ENCODE results near the gene ADISSP.

The ADISSP gene

GRCh38 chr20:3733119-3733995, 34.2 kb downstream of the ADISSP start:
- H3K27ac ChIP-seq (ENCODE audit: low read depth, low read length, poor library complexity, severe bottlenecking): no peak overlapping the region
- H3K4me3 ChIP-seq (ENCODE audit: low read depth, low read length, poor library complexity, severe bottlenecking): no peak overlapping the region
- H3K4me2 ChIP-seq (ENCODE audit: low read length): no peak overlapping the region

GRCh38 chr20:3732327-3733118, 35.0 kb downstream of the ADISSP start, which contains the start of gene HSPA12B:
Gene HSPA12B, plus strand, starts transcription at chr20:3732685. Its CDS starts 5,990 bp downstream, at chr20:3738675.
- H3K27ac ChIP-seq (ENCODE audit: low read depth, low read length, poor library complexity, severe bottlenecking): no peak within 1 kb of the TSS
- no peaks in the 10 kb centered on the region for H3K4me1 ChIP-seq (ENCODE audit: insufficient read depth, low read length, severe bottlenecking)
- no peaks in the 10 kb centered on the region for H3K9me2 ChIP-seq (ENCODE audit: low read depth, low read length)
- H3F3A ChIP-seq (ENCODE audit: insufficient read depth, low read length): no peaks in the 10 kb centered on the region
- H3K79me2 ChIP-seq (ENCODE audit: insufficient read depth, low read length): no peaks in the 10 kb centered on the region
- no peaks in the 10 kb centered on the region for H3K9me3 ChIP-seq (ENCODE audit: low read length)
- no peaks in the 10 kb centered on the region for H4K20me1 ChIP-seq (ENCODE audit: insufficient read depth, low read length)
- no peak within 1 kb of the TSS for H3K4me3 ChIP-seq (ENCODE audit: low read depth, low read length, poor library complexity, severe bottlenecking)
- no peaks in the 10 kb centered on the region for H3K36me3 ChIP-seq (ENCODE audit: insufficient read depth, low read length)
- peaks cover 6% of the 10 kb centered on the region for H3K27me3 ChIP-seq (ENCODE audit: insufficient read depth, low read length)
- no peak within 1 kb of the TSS for H2AFZ ChIP-seq (ENCODE audit: low read length)
- no peak within 1 kb of the TSS for H3K4me2 ChIP-seq (ENCODE audit: low read length)
- no peak for TF ChIP-seq EZH2 (IDR thresholded peaks at IDR 0.05; ENCODE audit: borderline replicate concordance, low read length)
- H3K9ac ChIP-seq (ENCODE audit: low read length): no peak within 1 kb of the TSS

More at GRCh38 chr20:3733119-3733995, 34.2 kb downstream of the ADISSP start:
- H4K20me1 ChIP-seq (ENCODE audit: insufficient read depth, low read length): no peaks in the 10 kb centered on the region
- TF ChIP-seq EZH2 (IDR thresholded peaks at IDR 0.05; ENCODE audit: borderline replicate concordance, low read length) (no peak), CTCF (IDR thresholded peaks at IDR 0.05; ENCODE audit: low read length) (no peak)
- H3F3A ChIP-seq (ENCODE audit: insufficient read depth, low read length): no peaks in the 10 kb centered on the region
- peaks cover 6% of the 10 kb centered on the region for H3K27me3 ChIP-seq (ENCODE audit: insufficient read depth, low read length)
- H3K36me3 ChIP-seq (ENCODE audit: insufficient read depth, low read length): no peaks in the 10 kb centered on the region
- no peaks in the 10 kb centered on the region for H3K79me2 ChIP-seq (ENCODE audit: insufficient read depth, low read length)
- no peaks in the 10 kb centered on the region for H3K9me2 ChIP-seq (ENCODE audit: low read depth, low read length)
- H3K9ac ChIP-seq (ENCODE audit: low read length): no peak overlapping the region
- no peaks in the 10 kb centered on the region for H3K4me1 ChIP-seq (ENCODE audit: insufficient read depth, low read length, severe bottlenecking)
- H2AFZ ChIP-seq (ENCODE audit: low read length): no peak overlapping the region
- H3K9me3 ChIP-seq (ENCODE audit: low read length): no peaks in the 10 kb centered on the region

- H3K9me2 ChIP-seq (ENCODE audit: low read depth, low read length): no peaks in the 10 kb centered on the region
- no peak overlapping the region for H3K4me2 ChIP-seq (ENCODE audit: low read length)
These were observed 35.6 kb downstream of the ADISSP start for GRCh38 chr20:3731944-3732326.

More at GRCh38 chr20:3731944-3732326, 35.6 kb downstream of the ADISSP start:
- no peaks in the 10 kb centered on the region for H3F3A ChIP-seq (ENCODE audit: insufficient read depth, low read length)
- H3K27ac ChIP-seq (ENCODE audit: low read depth, low read length, poor library complexity, severe bottlenecking): no peak overlapping the region
- no peak overlapping the region for H3K4me3 ChIP-seq (ENCODE audit: low read depth, low read length, poor library complexity, severe bottlenecking)
- no peaks in the 10 kb centered on the region for H3K9me3 ChIP-seq (ENCODE audit: low read length)
- no peaks in the 10 kb centered on the region for H3K4me1 ChIP-seq (ENCODE audit: insufficient read depth, low read length, severe bottlenecking)
- peaks cover 6% of the 10 kb centered on the region for H3K27me3 ChIP-seq (ENCODE audit: insufficient read depth, low read length)
- no peak overlapping the region for H2AFZ ChIP-seq (ENCODE audit: low read length)
- H3K36me3 ChIP-seq (ENCODE audit: insufficient read depth, low read length): no peaks in the 10 kb centered on the region
- no peak for TF ChIP-seq EZH2 (IDR thresholded peaks at IDR 0.05; ENCODE audit: borderline replicate concordance, low read length)
- TF ChIP-seq CTCF (IDR thresholded peaks at IDR 0.05; ENCODE audit: low read length): no peak
- H3K79me2 ChIP-seq (ENCODE audit: insufficient read depth, low read length): no peaks in the 10 kb centered on the region
- H3K9ac ChIP-seq (ENCODE audit: low read length): no peak overlapping the region
- no peaks in the 10 kb centered on the region for H4K20me1 ChIP-seq (ENCODE audit: insufficient read depth, low read length)

Measured in OCI-LY1 (cell line).